Keratinocyte (primary cell): Measurements from ENCODE around the gene UPF3B.

ENCODE experiments used
- CTCF ChIP-seq, 3 experiments: IDR thresholded peaks in 1 of 3; conservative IDR thresholded peaks in 1 of 3; optimal IDR thresholded peaks in 1 of 3; 2 replicates in 2 of 3; 3 replicates in 1 of 3; pipeline versions ENCODE3 to v1.5.1; 2011; ENCODE audit warnings: low read length in 3 of 3, mild to moderate bottlenecking in 3 of 3, moderate library complexity in 2 of 3, control low read depth in 1 of 3, inconsistent platforms in 1 of 3; ENCODE audit not compliant: insufficient read depth in 2 of 3; ENCODE audit errors: extremely low read depth in 1 of 3
- EZH2 ChIP-seq: IDR thresholded peaks from one replicate; pipeline ENCODE4 v1.6.1; 2012; ENCODE audit warnings: inconsistent platforms, mild to moderate bottlenecking, low read length, moderate library complexity

- TF ChIP-seq CTCF (optimal IDR thresholded peaks at IDR 0.05 in 1 of 3, IDR thresholded peaks at IDR 0.05 in 1 of 3, conservative IDR thresholded peaks at IDR 0.05 in 1 of 3; ENCODE audit: extremely low read depth in 1 of 3, insufficient read depth in 2 of 3, low read length in 3 of 3) (no peak), EZH2 (no peak)
Observed at GRCh38 chrX:119816300-119816699, 36.5 kb downstream of the UPF3B start.
